OCI-LY1 (cell line): Measurements from ENCODE around the gene F11R.
"Not testable (repeated sequence)": the region's sequence is repeated elsewhere in the genome, so short reads cannot be mapped to it uniquely, and the experiment has no call there.

ENCODE experiments used
- H2AFZ ChIP-seq: fragments of 200-600 bp; sonication (generic), shearing (Covaris generic); 2 replicates; pipeline ENCODE4 v1.6.0; 2014; ENCODE audit warnings: antibody characterized with exemption, mild to moderate bottlenecking, low read length
- H3F3A ChIP-seq: fragments of 200-600 bp; sonication (generic), shearing (Covaris generic); 2 replicates; pipeline ENCODE4 v1.6.0; 2014; ENCODE audit warnings: mild to moderate bottlenecking, antibody characterized with exemption, low read length, moderate library complexity; ENCODE audit not compliant: insufficient read depth
- H3K27ac ChIP-seq: fragments of 200-600 bp; sonication (generic); 2 replicates; pipeline ENCODE4 v1.5.1; 2014; ENCODE audit warnings: low read length, mixed run types, mild to moderate bottlenecking, low read depth; ENCODE audit not compliant: poor library complexity, severe bottlenecking
- H3K27me3 ChIP-seq: fragments of 200-600 bp; sonication (generic); 2 replicates; pipeline ENCODE4 v1.6.0; 2014; ENCODE audit warnings: antibody characterized with exemption, mild to moderate bottlenecking, low read length, moderate library complexity; ENCODE audit not compliant: insufficient read depth
- H3K36me3 ChIP-seq: fragments of 200-600 bp; sonication (generic); 2 replicates; pipeline ENCODE4 v1.6.1; 2014; ENCODE audit warnings: mild to moderate bottlenecking, antibody characterized with exemption, low read length, moderate library complexity, mixed read lengths; ENCODE audit not compliant: insufficient read depth
- H3K4me1 ChIP-seq: fragments of 200-600 bp; sonication (generic); 2 replicates; pipeline ENCODE4 v1.5.1; 2014; ENCODE audit warnings: mild to moderate bottlenecking, low read length, moderate library complexity; ENCODE audit not compliant: insufficient read depth, severe bottlenecking
- H3K4me2 ChIP-seq: fragments of 200-600 bp; sonication (generic), shearing (Covaris generic); 2 replicates; pipeline ENCODE4 v1.6.1; 2014; ENCODE audit warnings: low read length
- H3K4me3 ChIP-seq: fragments of 200-600 bp; sonication (generic); 2 replicates; pipeline ENCODE4 v1.5.1; 2014; ENCODE audit warnings: low read length, low read depth, mild to moderate bottlenecking, mixed read lengths; ENCODE audit not compliant: poor library complexity, severe bottlenecking
- H3K79me2 ChIP-seq: fragments of 200-600 bp; shearing (Covaris generic); 2 replicates; pipeline ENCODE4 v1.6.1; 2016; ENCODE audit warnings: mixed run types, low read length, mixed read lengths; ENCODE audit not compliant: insufficient read depth
- H3K9ac ChIP-seq: fragments of 200-600 bp; sonication (generic), shearing (Covaris generic); 2 replicates; pipeline ENCODE4 v1.6.1; 2014; ENCODE audit warnings: mild to moderate bottlenecking, low read length, mixed read lengths
- H3K9me2 ChIP-seq: fragments of 200-600 bp; sonication (generic), shearing (Covaris generic); 2 replicates; pipeline ENCODE4 v1.6.1; 2014; ENCODE audit warnings: low read depth, mild to moderate bottlenecking, low read length, mixed read lengths
- H3K9me3 ChIP-seq: fragments of 200-600 bp; shearing (Covaris generic); 2 replicates; pipeline ENCODE4 v1.6.1; 2014; ENCODE audit warnings: low read length, mixed read lengths
- H4K20me1 ChIP-seq: fragments of 200-600 bp; sonication (generic), shearing (Covaris generic); 2 replicates; pipeline ENCODE4 v1.6.0; 2016; ENCODE audit warnings: mild to moderate bottlenecking, low read length; ENCODE audit not compliant: insufficient read depth
- EZH2 ChIP-seq: fragments of 200-600 bp; sonication (generic), shearing (Covaris generic); IDR thresholded peaks from 2 replicates; pipeline ENCODE4 v1.8.0; 2017; ENCODE audit warnings: borderline replicate concordance, mixed run types, mild to moderate bottlenecking, antibody characterized with exemption, low read length, moderate library complexity, mixed read lengths
- TF ChIP-seq, protein P1 (sequence below): fragments of 200-600 bp; sonication (generic), shearing (Covaris generic); IDR thresholded peaks from 2 replicates; pipeline ENCODE4 v1.5.1; 2017; ENCODE audit warnings: mild to moderate bottlenecking, antibody characterized with exemption, low read length, moderate library complexity, mixed read lengths

F11R gene

DNA sequence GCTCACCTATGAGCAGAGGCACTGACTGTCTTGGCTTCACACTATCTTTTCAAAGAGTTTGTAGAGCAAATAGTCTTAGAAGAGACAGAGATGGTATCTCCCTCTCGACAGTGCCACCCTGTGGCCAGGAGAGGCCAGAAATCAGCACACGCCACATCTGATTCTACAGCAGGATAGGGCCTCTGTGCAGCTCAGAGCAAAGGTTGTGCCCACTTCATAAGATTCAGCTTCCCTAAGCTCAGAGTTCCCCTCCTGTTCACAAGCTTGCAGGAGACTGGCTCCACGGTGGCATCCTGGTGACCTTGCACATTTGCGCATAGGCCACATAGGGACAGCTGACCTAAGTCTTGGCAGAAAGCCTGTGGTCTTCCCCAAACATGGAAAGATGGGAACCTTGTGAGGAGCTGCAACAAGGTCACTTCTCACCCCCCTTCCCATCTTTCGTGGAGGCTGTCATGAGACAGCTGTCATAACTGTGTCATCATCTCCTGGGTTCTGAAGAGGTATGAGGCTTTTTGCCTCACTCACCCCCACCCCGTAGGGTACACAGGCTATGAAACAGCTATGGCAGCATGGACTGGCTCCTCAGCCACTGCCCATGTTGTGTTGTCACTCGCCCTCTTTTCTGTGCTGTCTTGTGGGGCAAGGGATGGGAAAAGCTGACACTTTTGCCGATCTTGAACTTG, 69.4 kb downstream of the F11R start:
- H4K20me1 ChIP-seq = no peaks in the 10 kb centered on the region
- no peaks in the 10 kb centered on the region for H3K9me2 ChIP-seq
- no peak overlapping the region for H3K4me3 ChIP-seq
- H3K9ac ChIP-seq = no peak overlapping the region
- TF ChIP-seq, protein P1, sequence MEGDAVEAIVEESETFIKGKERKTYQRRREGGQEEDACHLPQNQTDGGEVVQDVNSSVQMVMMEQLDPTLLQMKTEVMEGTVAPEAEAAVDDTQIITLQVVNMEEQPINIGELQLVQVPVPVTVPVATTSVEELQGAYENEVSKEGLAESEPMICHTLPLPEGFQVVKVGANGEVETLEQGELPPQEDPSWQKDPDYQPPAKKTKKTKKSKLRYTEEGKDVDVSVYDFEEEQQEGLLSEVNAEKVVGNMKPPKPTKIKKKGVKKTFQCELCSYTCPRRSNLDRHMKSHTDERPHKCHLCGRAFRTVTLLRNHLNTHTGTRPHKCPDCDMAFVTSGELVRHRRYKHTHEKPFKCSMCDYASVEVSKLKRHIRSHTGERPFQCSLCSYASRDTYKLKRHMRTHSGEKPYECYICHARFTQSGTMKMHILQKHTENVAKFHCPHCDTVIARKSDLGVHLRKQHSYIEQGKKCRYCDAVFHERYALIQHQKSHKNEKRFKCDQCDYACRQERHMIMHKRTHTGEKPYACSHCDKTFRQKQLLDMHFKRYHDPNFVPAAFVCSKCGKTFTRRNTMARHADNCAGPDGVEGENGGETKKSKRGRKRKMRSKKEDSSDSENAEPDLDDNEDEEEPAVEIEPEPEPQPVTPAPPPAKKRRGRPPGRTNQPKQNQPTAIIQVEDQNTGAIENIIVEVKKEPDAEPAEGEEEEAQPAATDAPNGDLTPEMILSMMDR = peak; percentile 90
- no peak for TF ChIP-seq EZH2
- no peak overlapping the region for H3K27ac ChIP-seq
- no peaks in the 10 kb centered on the region for H3F3A ChIP-seq
- H3K4me2 ChIP-seq = no peak overlapping the region
- no peaks in the 10 kb centered on the region for H3K4me1 ChIP-seq
- H3K36me3 ChIP-seq = no peaks in the 10 kb centered on the region
- no peak overlapping the region for H2AFZ ChIP-seq
- no peaks in the 10 kb centered on the region for H3K9me3 ChIP-seq
- no peaks in the 10 kb centered on the region for H3K79me2 ChIP-seq
- H3K27me3 ChIP-seq = no peaks in the 10 kb centered on the region

DNA sequence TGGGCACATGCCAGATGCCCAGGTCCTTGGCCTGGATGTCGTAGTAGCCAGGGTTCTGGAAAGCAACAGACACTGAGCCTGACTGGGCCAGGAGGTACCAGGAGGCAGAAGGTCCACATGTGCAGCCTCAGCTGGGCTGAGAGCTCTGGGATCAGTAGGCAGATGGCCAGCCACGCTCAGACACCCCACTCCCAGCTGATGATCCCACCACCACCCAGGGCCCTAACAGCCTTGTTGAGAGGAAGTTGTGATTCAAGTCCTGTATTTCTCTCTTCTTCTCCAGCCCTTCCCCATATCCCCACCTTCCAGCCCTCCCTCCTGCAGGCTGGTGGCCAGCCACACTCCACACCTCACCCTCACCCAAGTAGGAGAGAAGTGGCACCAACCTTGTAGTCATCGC, 70.3 kb downstream of the F11R start:
- H4K20me1 ChIP-seq = no peaks in the 10 kb centered on the region
- H3K27ac ChIP-seq = no peak overlapping the region
- H3K4me2 ChIP-seq = no peak overlapping the region
- no peaks in the 10 kb centered on the region for H3K9me2 ChIP-seq
- no peaks in the 10 kb centered on the region for H3K9me3 ChIP-seq
- H3K4me1 ChIP-seq = no peaks in the 10 kb centered on the region
- no peaks in the 10 kb centered on the region for H3K27me3 ChIP-seq
- no peaks in the 10 kb centered on the region for H3K36me3 ChIP-seq
- H3K4me3 ChIP-seq = no peak overlapping the region
- H2AFZ ChIP-seq = no peak overlapping the region
- H3K9ac ChIP-seq = no peak overlapping the region
- no peaks in the 10 kb centered on the region for H3K79me2 ChIP-seq
- H3F3A ChIP-seq = no peaks in the 10 kb centered on the region
- TF ChIP-seq EZH2 = no peak
- TF ChIP-seq, protein P1 = no peak

DNA sequence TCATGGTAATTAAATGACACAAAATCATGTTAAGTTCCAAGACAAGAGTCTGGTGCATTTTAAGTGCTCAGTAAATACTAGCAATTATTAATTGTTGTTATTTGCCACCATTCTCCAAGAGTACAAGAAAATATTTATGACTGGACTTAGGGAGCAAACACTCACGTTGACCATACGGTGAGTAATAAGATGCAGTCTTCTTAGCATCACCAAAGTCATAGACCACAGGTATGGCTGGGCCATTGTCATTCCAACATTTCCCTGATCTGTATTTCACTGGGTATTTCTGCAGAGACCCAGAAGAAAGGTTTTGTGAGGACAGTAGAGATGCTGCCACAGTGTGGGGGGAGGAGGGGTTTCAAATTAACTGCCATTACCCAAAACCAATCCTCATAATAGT, 71.1 kb downstream of the F11R start:
- Histone ChIP-seq H3F3A (no peaks in the 10 kb centered on the region), H3K4me2 (no peak overlapping the region), H3K9ac (no peak overlapping the region), H3K27ac (no peak overlapping the region), H3K79me2 (no peaks in the 10 kb centered on the region), H3K9me2 (no peaks in the 10 kb centered on the region), H3K9me3 (no peaks in the 10 kb centered on the region), H3K4me1 (no peaks in the 10 kb centered on the region), H3K27me3 (peaks cover 7% of the 10 kb centered on the region; the same call in 1 of the 2 replicates), H3K4me3 (no peak overlapping the region), H2AFZ (no peak overlapping the region), H3K36me3 (no peaks in the 10 kb centered on the region), H4K20me1 (no peaks in the 10 kb centered on the region)
- TF ChIP-seq, protein P1 = no peak
- no peak for TF ChIP-seq EZH2

DNA sequence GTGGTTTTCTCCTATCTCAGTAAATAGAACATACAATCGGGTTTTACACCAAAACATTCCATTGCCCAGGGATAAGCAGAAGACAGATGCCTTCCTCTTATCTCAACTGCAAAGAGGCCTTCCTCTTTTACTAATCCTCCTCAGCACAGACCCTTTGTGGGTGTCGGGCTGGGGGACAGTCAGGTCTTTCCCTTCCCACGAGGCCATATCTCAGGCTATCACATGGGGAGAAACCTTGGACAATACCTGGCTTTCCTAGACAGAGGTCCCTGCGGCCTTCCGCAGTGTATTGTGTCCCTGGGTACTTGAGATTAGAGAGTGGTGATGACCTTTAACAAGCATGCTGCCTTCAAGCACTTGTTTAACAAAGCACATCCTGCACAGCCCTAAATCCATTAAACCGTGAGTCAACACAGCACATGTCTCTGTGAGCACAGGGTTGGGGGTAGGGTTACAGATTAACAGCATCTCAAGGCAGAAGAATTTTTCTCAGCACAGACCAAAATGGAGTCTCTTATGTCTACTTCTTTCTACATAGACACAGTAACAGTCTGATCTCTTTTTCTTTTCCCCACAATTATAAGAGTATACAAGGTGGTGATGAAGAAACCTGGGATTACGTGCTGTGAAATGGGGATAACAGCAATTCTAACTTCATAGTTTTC, 71.6 kb downstream of the F11R start:
- H3K9me2 ChIP-seq, H3K4me1 ChIP-seq, H4K20me1 ChIP-seq, H3K36me3 ChIP-seq, H3K79me2 ChIP-seq, H3K9ac ChIP-seq, H3K27me3 ChIP-seq, H3K4me3 ChIP-seq, H2AFZ ChIP-seq, H3F3A ChIP-seq, H3K9me3 ChIP-seq, H3K27ac ChIP-seq, H3K4me2 ChIP-seq: not testable (repeated sequence)

DNA sequence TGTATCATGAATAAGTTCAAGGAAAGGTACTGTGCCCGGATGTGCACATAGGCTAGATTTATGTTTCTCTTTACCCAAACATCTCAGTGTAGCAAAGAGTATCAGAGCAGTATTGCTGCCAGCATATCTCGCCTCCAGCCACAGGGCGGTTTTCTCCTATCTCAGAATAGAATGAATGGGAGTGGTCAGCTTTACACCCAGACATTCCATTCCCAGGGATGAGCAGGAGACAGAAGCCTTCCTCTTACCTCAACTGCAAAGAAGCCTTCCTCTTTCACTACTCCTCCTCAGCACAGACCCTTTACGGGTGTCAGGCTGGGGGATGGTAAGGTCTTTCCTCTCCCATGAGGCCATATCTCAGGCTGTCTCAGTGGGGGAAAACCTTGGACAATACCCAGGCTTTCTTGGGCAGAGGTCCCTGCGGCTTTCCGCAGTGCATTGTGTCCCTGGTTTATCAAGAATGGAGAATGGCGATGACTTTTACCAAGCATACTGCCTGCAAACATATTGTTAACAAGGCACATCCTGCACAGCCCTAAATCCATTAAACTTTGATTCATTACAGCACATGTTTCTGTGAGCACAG, 73.7 kb downstream of the F11R start:
- H3K79me2 ChIP-seq, H3K4me1 ChIP-seq, H4K20me1 ChIP-seq, H3K36me3 ChIP-seq, H3K9ac ChIP-seq, H3K4me3 ChIP-seq, H3F3A ChIP-seq, H3K27ac ChIP-seq, H3K27me3 ChIP-seq, H3K9me3 ChIP-seq, H2AFZ ChIP-seq, H3K4me2 ChIP-seq, H3K9me2 ChIP-seq: not testable (repeated sequence)
